BE2C (cell line): Measurements from ENCODE around the gene UCK2.

Source experiments
- DNase-seq: peaks from one replicate; pipeline ENCODE4 v3.0.0-alpha.2; 2020
- H3K27me3 ChIP-seq: fragments of 250-450 bp; sonication (Bioruptor Pico); 2 replicates; pipeline ENCODE4 v1.5.1; 2020; ENCODE audit warnings: mild to moderate bottlenecking
- H3K36me3 ChIP-seq: fragments of 250-450 bp; sonication (Bioruptor Pico); 2 replicates; pipeline ENCODE4 v1.5.1; 2020; ENCODE audit warnings: mild to moderate bottlenecking
- H3K4me1 ChIP-seq: fragments of 250-450 bp; sonication (Bioruptor Pico); 2 replicates; pipeline ENCODE4 v1.5.1; 2020
- H3K4me3 ChIP-seq: 2 replicates; pipeline ENCODE4 v1.5.1; 2011; ENCODE audit warnings: low read depth, low read length
- H3K9me3 ChIP-seq: fragments of 250-450 bp; sonication (Bioruptor Pico); 2 replicates; pipeline ENCODE4 v1.5.1; 2020
- CTCF ChIP-seq: IDR thresholded peaks from 2 replicates; pipeline ENCODE4 v1.5.1; 2012; ENCODE audit warnings: mild to moderate bottlenecking, low read depth, low read length

The UCK2 gene

DNA sequence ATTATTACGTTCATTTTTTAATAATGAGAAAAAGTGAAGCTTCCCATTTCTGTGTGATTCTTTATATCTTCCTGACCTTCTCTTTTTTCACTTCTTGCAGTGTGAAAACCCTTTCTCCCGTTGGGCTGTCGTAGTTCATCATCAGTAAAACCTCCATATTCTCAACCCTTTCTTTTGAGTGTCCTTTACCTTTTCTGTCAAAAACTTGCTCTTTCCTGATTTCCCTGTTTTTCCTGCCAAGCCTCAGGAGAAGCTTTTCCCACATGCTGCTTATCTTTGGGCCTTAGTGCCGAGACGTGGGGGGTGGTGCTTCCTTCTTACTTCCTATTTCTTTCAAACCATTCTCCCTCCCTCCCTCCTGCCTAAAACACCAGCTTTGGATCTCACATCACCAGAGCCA lies 46.1 kb downstream of the UCK2 start:
- H3K36me3 ChIP-seq, result peaks cover 16% of the 10 kb centered on the region
- TF ChIP-seq CTCF, result no peak
- no peaks in the 10 kb centered on the region for H3K27me3 ChIP-seq
- DNase-seq, result no peak
- peaks cover 7% of the 10 kb centered on the region; the same call in 1 of the 2 replicates for H3K9me3 ChIP-seq
- peaks cover under 1% of the 10 kb centered on the region; the same call in 1 of the 2 replicates for H3K4me1 ChIP-seq
- H3K4me3 ChIP-seq, result no peak overlapping the region

DNA sequence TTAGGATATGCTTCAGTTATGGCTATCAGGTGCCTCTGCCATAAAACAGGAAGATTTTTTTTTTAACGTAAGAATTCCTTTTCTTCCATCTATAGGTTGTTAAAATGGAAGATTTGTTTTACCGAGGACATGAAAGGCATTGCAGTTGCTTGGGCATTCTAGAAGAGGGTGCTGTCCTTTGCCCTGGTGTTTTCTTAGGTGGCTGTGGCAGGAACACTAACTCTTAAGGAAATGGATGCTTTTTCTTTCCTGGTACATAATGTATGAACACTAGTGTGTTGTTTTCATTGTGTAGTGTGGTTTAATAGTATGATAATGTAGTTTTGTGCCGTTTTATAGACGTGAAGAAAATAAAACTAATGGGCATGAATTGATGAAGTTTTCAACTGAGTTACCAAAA lies 47.2 kb downstream of the UCK2 start:
- H3K4me3 ChIP-seq, result no peak overlapping the region
- peaks cover 19% of the 10 kb centered on the region for H3K36me3 ChIP-seq
- no peaks in the 10 kb centered on the region for H3K27me3 ChIP-seq
- H3K9me3 ChIP-seq, result peaks cover 7% of the 10 kb centered on the region; the same call in 1 of the 2 replicates
- TF ChIP-seq CTCF, result no peak
- DNase-seq, result no peak
- no peaks in the 10 kb centered on the region for H3K4me1 ChIP-seq

DNA sequence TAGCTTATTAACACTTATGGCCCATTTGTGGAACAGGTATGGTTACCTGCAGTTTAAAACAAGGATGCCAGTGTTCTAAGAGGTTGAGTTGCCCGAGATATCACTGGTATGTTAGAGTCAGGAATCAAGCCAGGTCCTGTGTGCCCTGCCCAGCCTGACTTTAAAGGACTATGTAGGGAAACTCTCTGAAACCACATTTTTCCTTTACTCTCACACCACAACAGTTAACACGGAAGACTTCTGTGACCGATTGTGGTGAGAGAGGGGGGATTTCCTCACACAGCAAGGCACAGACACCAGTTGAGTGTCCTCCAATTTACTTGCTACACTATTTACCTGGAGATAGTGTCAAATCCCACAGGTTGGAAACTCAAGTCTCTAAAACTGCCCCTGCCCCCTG lies 47.8 kb downstream of the UCK2 start:
- no peak for DNase-seq
- Histone ChIP-seq H3K27me3 (no peaks in the 10 kb centered on the region), H3K36me3 (peaks cover 23% of the 10 kb centered on the region), H3K9me3 (peaks cover 7% of the 10 kb centered on the region; the same call in 1 of the 2 replicates), H3K4me1 (no peaks in the 10 kb centered on the region), H3K4me3 (no peak overlapping the region)
- TF ChIP-seq CTCF, result no peak

GRCh38 chr1:165875604-165876003 lies 48.2 kb downstream of the UCK2 start:
- peaks cover 23% of the 10 kb centered on the region for H3K36me3 ChIP-seq
- H3K4me1 ChIP-seq, result no peaks in the 10 kb centered on the region
- no peak overlapping the region for H3K4me3 ChIP-seq
- TF ChIP-seq CTCF, result no peak
- no peak for DNase-seq
- no peaks in the 10 kb centered on the region for H3K27me3 ChIP-seq
- peaks cover 7% of the 10 kb centered on the region; the same call in 1 of the 2 replicates for H3K9me3 ChIP-seq

DNA sequence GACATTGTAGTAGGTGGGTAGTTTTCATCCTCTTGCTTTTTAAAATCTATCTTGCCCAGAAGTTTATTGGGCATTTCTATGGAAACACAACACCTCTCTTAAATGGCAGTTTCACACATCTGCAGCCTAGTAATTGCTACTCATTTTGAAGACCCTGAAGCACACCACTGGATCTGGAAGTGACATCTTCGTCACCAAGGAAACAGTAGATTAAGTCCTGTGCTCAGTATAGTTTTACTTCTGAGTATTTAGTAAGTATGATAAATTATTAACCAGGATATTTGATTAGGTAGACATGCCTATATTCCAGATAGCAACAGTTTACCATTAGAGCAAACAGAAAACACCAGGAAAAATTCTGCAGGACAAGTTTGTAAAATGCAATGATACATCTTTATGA lies 48.7 kb downstream of the UCK2 start:
- TF ChIP-seq CTCF, result no peak
- Histone ChIP-seq H3K27me3 (no peaks in the 10 kb centered on the region), H3K4me1 (no peaks in the 10 kb centered on the region), H3K9me3 (peaks cover 7% of the 10 kb centered on the region; the same call in 1 of the 2 replicates), H3K36me3 (peaks cover 18% of the 10 kb centered on the region), H3K4me3 (no peak overlapping the region)
- no peak for DNase-seq

- Histone ChIP-seq H3K27me3 (no peaks in the 10 kb centered on the region), H3K9me3 (peaks cover 7% of the 10 kb centered on the region; the same call in 1 of the 2 replicates), H3K4me3 (no peak overlapping the region), H3K36me3 (peaks cover 22% of the 10 kb centered on the region), H3K4me1 (no peaks in the 10 kb centered on the region)
- TF ChIP-seq CTCF, result no peak
- DNase-seq, result no peak
Measured at GRCh38 chr1:165877411-165877810, 50.0 kb downstream of the UCK2 start.
